AG09309 (cell line): Measurements from ENCODE around the gene ZDHHC19.
"Not testable (repeated sequence)": the region's sequence is repeated elsewhere in the genome, so short reads cannot be mapped to it uniquely, and the experiment has no call there.

ENCODE experiments used
- DNase-seq: peaks from one replicate; pipeline ENCODE4 v3.0.0-alpha.2; 2010; ENCODE audit warnings: low read depth
- H3K4me3 ChIP-seq: 2 replicates; pipeline ENCODE4 v1.5.1; 2011; ENCODE audit warnings: mild to moderate bottlenecking, low read depth, low read length, moderate library complexity; ENCODE audit not compliant: control insufficient read depth
- CTCF ChIP-seq: IDR thresholded peaks from 2 replicates; pipeline ENCODE4 v1.5.1; 2011; ENCODE audit warnings: mild to moderate bottlenecking, low read depth, low read length, inconsistent platforms; ENCODE audit not compliant: insufficient read depth, control insufficient read depth; ENCODE audit errors: missing control alignments

Gene ZDHHC19

GRCh38 chr3:196193133-196193735 is 18.0 kb downstream of the ZDHHC19 start:
- DNase-seq: no peak
- TF ChIP-seq CTCF: no peak
- no peak overlapping the region for H3K4me3 ChIP-seq

GRCh38 chr3:196192524-196193051 is 18.6 kb downstream of the ZDHHC19 start:
- no peak overlapping the region for H3K4me3 ChIP-seq
- TF ChIP-seq CTCF: no peak
- DNase-seq: no peak

GRCh38 chr3:196192036-196192523 is 19.1 kb downstream of the ZDHHC19 start:
- H3K4me3 ChIP-seq: no peak overlapping the region
- no peak for DNase-seq

GRCh38 chr3:196189566-196190347 is 21.4 kb downstream of the ZDHHC19 start:
- no peak for TF ChIP-seq CTCF
- DNase-seq: no peak
- H3K4me3 ChIP-seq: no peak overlapping the region

More at GRCh38 chr3:196192036-196192523, 19.1 kb downstream of the ZDHHC19 start:
- no peak for TF ChIP-seq CTCF

- H3K4me3 ChIP-seq: no peak overlapping the region
- DNase-seq: no peak
- TF ChIP-seq CTCF: no peak
These were observed 24.3 kb downstream of the ZDHHC19 start for GRCh38 chr3:196186651-196187573.

GRCh38 chr3:196184881-196185280 is 26.3 kb downstream of the ZDHHC19 start:
- DNase-seq: no peak
- no peak for TF ChIP-seq CTCF
- H3K4me3 ChIP-seq: no peak overlapping the region

- H3K4me3 ChIP-seq, DNase-seq: not testable (repeated sequence)
These were observed 27.1 kb downstream of the ZDHHC19 start for GRCh38 chr3:196184169-196184432.
